ENCODE results near the gene SELENOV.

- no peak for TF ChIP-seq EZH2 (IDR thresholded peaks at IDR 0.05; ENCODE audit: insufficient read depth, poor library complexity, severe bottlenecking)
- TF ChIP-seq EZH2phosphoT487 (IDR thresholded peaks at IDR 0.05; ENCODE audit: insufficient read depth, low read depth): no peak
These were observed 25.2 kb upstream of the SELENOV start for GRCh38 chr19:39489756-39490155.

Data from GM23248 (cell line).